Glutamatergic neuron (in vitro differentiated cells): ENCODE data around the gene BLOC1S3. TPM values are rescaled to one million over a fixed set of nuclear protein-coding genes. Genes with fewer than 3 reads are reported as not detected.

ENCODE experiments used
- DNase-seq: peaks from one replicate; pipeline ENCODE4 v3.0.0; 2022
- H3K27ac Mint-ChIP-seq: one replicate; pipeline ENCODE4 v1.8.0; 2020; ENCODE audit warnings: mild to moderate bottlenecking, mixed read lengths, inconsistent platforms; ENCODE audit not compliant: unreplicated experiment
- H3K27me3 Mint-ChIP-seq: one replicate; pipeline ENCODE4 v1.8.0; 2020; ENCODE audit warnings: mild to moderate bottlenecking, moderate library complexity, mixed read lengths, inconsistent platforms; ENCODE audit not compliant: unreplicated experiment
- H3K36me3 Mint-ChIP-seq: one replicate; pipeline ENCODE4 v1.8.0; 2020; ENCODE audit warnings: mild to moderate bottlenecking, mixed read lengths, inconsistent platforms; ENCODE audit not compliant: unreplicated experiment
- H3K4me1 Mint-ChIP-seq: one replicate; pipeline ENCODE4 v1.8.0; 2020; ENCODE audit warnings: mild to moderate bottlenecking, low read depth, mixed read lengths, inconsistent platforms; ENCODE audit not compliant: unreplicated experiment
- H3K4me3 Mint-ChIP-seq: one replicate; pipeline ENCODE4 v1.8.0; 2020; ENCODE audit warnings: mild to moderate bottlenecking, mixed read lengths, inconsistent platforms; ENCODE audit not compliant: unreplicated experiment
- H3K9me3 Mint-ChIP-seq: one replicate; pipeline ENCODE4 v1.8.0; 2020; ENCODE audit warnings: mild to moderate bottlenecking, moderate library complexity, mixed read lengths, inconsistent platforms; ENCODE audit not compliant: unreplicated experiment
- CTCF ChIP-seq: fragments of 200-600 bp; sonication (generic); IDR thresholded peaks from one replicate; pipeline ENCODE4 v1.5.0; 2021; ENCODE audit not compliant: partially characterized antibody, unreplicated experiment
- total RNA-seq: library from RNA; stranded (reverse); fragmentation: NEBNext Ultra II Directional; extraction: Animal tissue kit (Norgen Biotek cat#: 25700); gene quantifications from one replicate; pipeline ENCODE4 v1.2.1, GENCODE V29; 2021; ENCODE audit not compliant: unreplicated experiment

Gene BLOC1S3
- total RNA-seq, 1 donor from 2014 or later, result 8.1 TPM

GRCh38 chr19:45216667-45217066 is 38.1 kb downstream of the BLOC1S3 start:
- H3K36me3 Mint-ChIP-seq, result no peaks in the 10 kb centered on the region
- H3K4me3 Mint-ChIP-seq, result no peak overlapping the region
- no peak for TF ChIP-seq CTCF
- H3K27me3 Mint-ChIP-seq, result peaks cover 15% of the 10 kb centered on the region
- H3K9me3 Mint-ChIP-seq, result no peaks in the 10 kb centered on the region
- H3K4me1 Mint-ChIP-seq, result peaks cover 1% of the 10 kb centered on the region
- no peak for DNase-seq
- H3K27ac Mint-ChIP-seq, result no peak overlapping the region

- TF ChIP-seq CTCF, result no peak
- Mint-ChIP-seq H3K36me3 (no peaks in the 10 kb centered on the region), H3K27ac (no peak overlapping the region), H3K4me3 (no peak overlapping the region), H3K4me1 (peaks cover 1% of the 10 kb centered on the region), H3K27me3 (peaks cover 15% of the 10 kb centered on the region), H3K9me3 (no peaks in the 10 kb centered on the region)
- no peak for DNase-seq
Measured at GRCh38 chr19:45217193-45217956, 38.8 kb downstream of the BLOC1S3 start.

- no peak for TF ChIP-seq CTCF
- Mint-ChIP-seq H3K27me3 (peaks cover 15% of the 10 kb centered on the region), H3K4me1 (peaks cover 1% of the 10 kb centered on the region), H3K27ac (no peak overlapping the region), H3K4me3 (no peak overlapping the region), H3K9me3 (no peaks in the 10 kb centered on the region), H3K36me3 (no peaks in the 10 kb centered on the region)
- DNase-seq, result no peak
Measured at GRCh38 chr19:45217957-45218334, 39.4 kb downstream of the BLOC1S3 start.

- Mint-ChIP-seq H3K27me3 (peaks cover 14% of the 10 kb centered on the region), H3K36me3 (no peaks in the 10 kb centered on the region), H3K27ac (no peak overlapping the region), H3K4me1 (peaks cover 1% of the 10 kb centered on the region), H3K9me3 (no peaks in the 10 kb centered on the region), H3K4me3 (no peak overlapping the region)
- TF ChIP-seq CTCF, result no peak
- DNase-seq, result no peak
Measured at GRCh38 chr19:45218426-45218825, 39.8 kb downstream of the BLOC1S3 start.

GRCh38 chr19:45218911-45219743 is 40.5 kb downstream of the BLOC1S3 start:
- Mint-ChIP-seq H3K4me1 (peaks cover 1% of the 10 kb centered on the region), H3K27me3 (peaks cover 12% of the 10 kb centered on the region), H3K9me3 (no peaks in the 10 kb centered on the region), H3K27ac (no peak overlapping the region), H3K4me3 (no peak overlapping the region), H3K36me3 (no peaks in the 10 kb centered on the region)
- no peak for DNase-seq
- TF ChIP-seq CTCF, result no peak
